NT2/D1 (cell line): ENCODE results near the gene ZNF678.

ENCODE experiments used
- SUZ12 ChIP-seq: IDR thresholded peaks from 2 replicates; pipeline ENCODE4 v1.6.1; 2011; ENCODE audit not compliant: insufficient read length, insufficient read depth; ENCODE audit errors: extremely low read depth
- YY1 ChIP-seq: IDR thresholded peaks from 2 replicates; pipeline ENCODE4 v1.6.1; 2011; ENCODE audit not compliant: insufficient read length, insufficient read depth
- ZNF274 ChIP-seq: IDR thresholded peaks from 2 replicates; pipeline ENCODE4 v1.6.1; 2011; ENCODE audit warnings: mild to moderate bottlenecking, low read depth, low read length

DNA sequence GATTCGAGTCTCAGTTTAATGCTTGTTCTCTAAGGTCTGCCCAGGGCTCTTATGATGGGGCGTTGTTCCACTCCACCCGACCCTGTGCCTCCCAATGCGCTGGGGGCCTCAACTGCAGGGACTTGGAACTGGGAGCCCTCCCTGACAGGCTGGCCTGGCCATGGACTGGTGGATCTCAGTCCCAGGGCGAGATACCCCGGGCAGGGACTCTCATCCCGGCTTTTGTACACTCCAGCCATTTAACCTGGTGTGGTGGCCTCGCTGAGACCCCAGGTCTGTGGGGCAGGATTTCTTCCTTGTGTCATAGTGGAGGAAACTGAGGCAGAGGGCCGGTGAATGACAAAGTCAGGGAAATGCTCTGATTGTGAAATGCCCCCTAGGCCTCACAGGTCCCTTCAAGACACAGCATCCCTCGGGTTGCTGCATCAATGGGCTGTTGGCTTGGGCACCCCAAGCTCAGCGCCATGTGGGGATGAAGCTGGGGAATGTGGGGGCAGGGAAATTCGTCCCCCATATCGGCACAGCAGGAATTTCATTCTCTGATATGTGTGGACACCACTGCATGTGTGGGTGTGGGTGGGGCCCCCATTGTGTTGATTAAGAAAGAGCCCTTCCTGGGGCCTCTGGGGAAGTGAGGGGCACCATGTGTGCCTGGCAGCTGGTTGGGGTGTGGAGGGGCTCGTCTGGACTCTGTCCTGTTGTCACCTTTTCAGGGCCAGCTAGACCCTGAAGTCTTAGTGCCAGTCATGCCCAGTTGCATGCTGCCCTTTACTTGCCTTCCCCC is 19.9 kb upstream of the ZNF678 start:
- no peak for TF ChIP-seq YY1
- no peak for TF ChIP-seq ZNF274
- no peak for TF ChIP-seq SUZ12
